ENCODE results near the gene CD36. TPM values are rescaled to one million over a fixed set of nuclear protein-coding genes. Genes with fewer than 3 reads are reported as not detected.

Gene CD36
- total RNA-seq, 1 experiment from 2014 or later = 7.9 TPM

- peak; percentile 50 for DNase-seq (ENCODE audit: low read depth)
These were observed 61.3 kb downstream of the CD36 start for GRCh38 chr7:80699721-80700256.

GRCh38 chr7:80703272-80703671, 64.8 kb downstream of the CD36 start:
- DNase-seq (ENCODE audit: low read depth) = peak; percentile 31

- DNase-seq (ENCODE audit: low read depth) = no peak
These were observed 66.8 kb downstream of the CD36 start for GRCh38 chr7:80705130-80705781.

DNA sequence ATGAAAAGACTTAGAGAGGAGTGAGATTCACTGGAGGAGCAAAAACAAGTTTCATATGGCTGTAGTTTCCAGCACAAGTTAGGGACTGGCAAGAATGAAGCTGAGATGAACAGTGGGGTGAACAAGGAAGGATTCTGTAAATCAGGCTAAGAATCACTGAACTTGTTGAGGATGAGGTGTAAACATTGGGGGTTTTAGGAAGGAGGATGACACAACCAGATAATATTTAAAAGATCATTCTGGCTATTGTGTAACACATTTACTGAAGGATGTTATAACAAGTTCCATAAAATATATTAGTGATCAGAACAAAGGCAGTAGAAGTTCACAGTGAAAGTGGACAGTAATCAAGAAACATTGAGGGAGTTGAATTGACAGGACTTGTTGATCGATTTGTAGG, 68.9 kb downstream of the CD36 start:
- DNase-seq (ENCODE audit: low read depth) = no peak

DNA sequence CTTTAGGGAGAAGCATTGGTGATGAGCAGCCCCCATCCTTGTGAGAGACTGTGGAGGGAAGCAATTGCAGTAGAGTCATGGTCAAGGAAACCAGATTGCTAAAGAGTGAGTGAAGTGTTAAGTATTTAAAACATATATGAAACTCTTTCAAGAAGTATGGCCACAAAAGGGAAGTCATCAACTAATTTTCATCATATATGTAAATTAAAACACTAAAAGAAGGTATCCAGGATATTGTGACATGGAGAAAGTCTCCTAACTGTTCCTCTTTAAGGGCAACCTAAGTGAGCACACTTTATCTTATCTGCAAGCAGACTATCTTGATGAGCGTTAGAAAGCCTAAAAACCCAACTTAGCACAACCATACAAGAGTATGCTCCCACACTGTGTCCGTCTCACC, 69.7 kb downstream of the CD36 start:
- no peak for DNase-seq (ENCODE audit: low read depth)

DNA sequence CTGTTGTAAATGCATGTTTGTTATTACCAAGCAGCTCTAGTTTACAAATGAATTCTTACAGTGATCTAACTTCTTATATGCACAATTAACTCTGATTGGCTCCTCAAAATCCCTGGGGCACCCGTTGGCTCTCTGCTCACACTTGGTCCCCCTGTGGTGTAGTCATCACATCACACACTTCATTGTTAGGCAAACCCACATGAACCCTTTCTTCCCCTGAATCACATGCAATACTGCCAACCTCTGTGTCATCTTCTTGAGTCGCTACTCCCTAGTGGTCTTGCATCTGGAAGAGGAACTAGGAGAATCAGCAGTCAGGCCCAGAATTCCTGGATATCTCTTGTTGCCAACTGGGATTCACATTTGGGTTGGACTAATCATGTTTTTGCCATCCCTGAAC, 73.1 kb downstream of the CD36 start:
- peak; percentile 85 for DNase-seq (ENCODE audit: low read depth)

- DNase-seq (ENCODE audit: low read depth) = peak; percentile 89
These were observed 80.8 kb downstream of the CD36 start for GRCh38 chr7:80719261-80719660.

- DNase-seq (ENCODE audit: low read depth) = no peak
These were observed 81.7 kb downstream of the CD36 start for GRCh38 chr7:80720146-80720545.

DNA sequence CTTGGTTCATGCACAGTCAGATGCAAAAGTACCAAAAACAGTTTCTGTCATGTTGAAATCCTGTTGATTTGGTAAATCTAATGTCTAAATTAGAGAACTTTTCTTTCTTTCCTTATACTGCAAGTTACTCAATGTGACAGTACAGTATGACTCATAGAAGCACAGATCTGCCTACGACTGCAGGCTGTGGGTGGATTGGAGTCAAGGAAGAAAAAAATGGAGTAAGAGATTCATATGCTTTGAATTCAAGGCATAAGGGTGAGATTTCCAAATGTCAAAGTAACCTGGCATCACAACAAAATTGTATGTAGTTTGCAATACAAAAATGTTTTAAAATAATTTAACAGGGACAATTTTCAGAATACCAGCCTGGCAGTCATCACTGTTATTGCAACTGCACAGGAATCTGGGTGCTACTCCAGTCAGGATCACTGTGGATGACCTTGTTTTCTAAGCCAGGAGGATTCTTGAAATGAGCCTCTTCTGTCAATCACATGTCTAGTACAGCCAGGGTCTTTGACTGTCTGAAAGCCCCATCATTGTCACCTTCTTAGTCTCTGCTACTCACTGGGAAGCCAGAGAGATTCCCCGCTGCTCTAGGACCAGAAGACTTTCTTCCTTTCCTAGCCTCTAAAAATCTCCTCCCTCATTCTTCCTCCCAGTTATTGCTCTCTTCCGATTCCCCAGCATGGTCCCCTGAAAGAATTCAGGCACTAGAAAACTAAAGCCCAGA, 83.6 kb downstream of the CD36 start:
- DNase-seq (ENCODE audit: low read depth) = peak; percentile 93

DNA sequence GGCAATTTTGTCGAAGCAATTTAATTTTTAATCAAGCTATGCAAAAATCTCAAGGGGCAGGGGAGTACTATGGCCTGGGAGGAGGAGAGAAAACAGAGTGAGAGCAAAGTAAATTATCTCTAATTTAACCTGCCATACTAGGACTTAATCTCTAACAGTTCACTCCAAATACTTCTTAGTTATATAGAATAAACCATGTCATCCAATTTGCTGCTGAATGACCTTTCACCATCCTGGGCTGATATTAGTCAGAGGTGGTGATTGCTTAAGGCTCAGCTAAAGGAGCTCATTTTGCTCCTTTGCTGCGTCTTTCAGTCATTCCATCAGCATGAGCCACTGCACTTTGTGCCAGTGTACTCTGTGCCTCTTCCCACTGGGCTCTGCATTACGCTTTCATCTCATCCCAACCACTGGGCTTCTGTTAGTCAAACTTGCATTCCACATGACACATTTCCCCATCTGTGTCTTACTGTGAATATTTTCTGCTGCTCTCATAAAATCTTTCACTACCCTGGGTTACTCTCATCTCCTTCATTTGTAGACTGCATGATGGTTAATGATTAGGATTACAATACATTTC, 84.3 kb downstream of the CD36 start:
- DNase-seq (ENCODE audit: low read depth) = peak; percentile 100

DNA sequence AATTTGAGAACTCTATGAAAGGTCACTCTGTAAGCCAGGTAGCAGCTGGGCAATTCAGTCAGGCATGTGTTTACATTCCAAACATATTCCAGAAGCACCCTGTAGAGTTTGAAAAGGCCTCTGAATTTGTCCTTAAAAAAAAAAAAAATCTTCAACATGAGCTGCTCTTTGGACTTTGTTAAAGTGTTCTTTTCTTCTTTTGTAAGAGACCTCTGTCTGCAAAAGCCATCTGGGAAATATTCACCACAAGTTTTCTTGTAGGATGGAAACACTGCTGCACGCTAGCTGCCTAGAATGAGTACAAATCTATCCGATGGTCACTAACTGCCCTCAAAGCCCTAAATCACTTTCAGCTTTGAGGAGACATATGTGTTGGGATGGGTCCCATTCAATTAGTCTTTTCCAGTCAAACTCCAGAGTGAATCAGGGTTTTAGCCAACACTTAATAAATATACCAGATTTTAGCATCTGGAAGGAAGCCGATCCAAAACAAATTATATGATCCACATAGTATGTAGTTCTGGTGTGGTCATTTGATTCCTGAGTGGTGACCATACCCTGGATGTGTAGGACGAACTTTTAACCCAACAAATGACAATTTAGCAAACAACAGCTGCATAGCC, 85.9 kb downstream of the CD36 start:
- DNase-seq (ENCODE audit: low read depth) = peak; percentile 86

DNA sequence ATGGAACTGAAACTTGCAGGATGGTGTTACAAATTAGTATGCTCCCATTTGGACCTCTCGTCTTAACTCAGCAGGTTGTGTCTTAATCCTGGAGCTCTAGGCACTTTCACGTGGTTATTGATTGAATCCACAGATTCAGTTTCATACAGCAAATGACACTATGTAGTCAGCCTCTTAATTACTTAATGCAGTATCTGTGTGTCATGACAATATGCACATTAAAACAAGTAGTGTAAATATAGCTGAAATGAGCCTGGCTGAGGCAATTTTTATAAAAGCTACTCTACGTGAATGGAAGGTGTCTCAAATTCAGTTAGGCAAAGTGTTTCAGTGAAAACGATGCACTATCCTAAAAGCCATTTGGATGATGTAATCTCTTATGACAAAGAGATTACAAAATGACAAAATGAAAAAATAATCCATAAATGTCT, 86.8 kb downstream of the CD36 start:
- no peak for DNase-seq (ENCODE audit: low read depth)

Other genes with a start within 250 kb of the CD36 start
- gene GNAT3, start 126.6 kb upstream of the CD36 start, total RNA-seq (2014; rRNA removed) = not detected in 2 replicates